BE2C (cell line): Measurements from ENCODE around the gene PARG.

ENCODE experiments used
- DNase-seq: peaks from one replicate; pipeline ENCODE4 v3.0.0-alpha.2; 2020
- H3K27me3 ChIP-seq: fragments of 250-450 bp; sonication (Bioruptor Pico); 2 replicates; pipeline ENCODE4 v1.5.1; 2020; ENCODE audit warnings: mild to moderate bottlenecking
- H3K36me3 ChIP-seq: fragments of 250-450 bp; sonication (Bioruptor Pico); 2 replicates; pipeline ENCODE4 v1.5.1; 2020; ENCODE audit warnings: mild to moderate bottlenecking
- H3K4me1 ChIP-seq: fragments of 250-450 bp; sonication (Bioruptor Pico); 2 replicates; pipeline ENCODE4 v1.5.1; 2020
- H3K4me3 ChIP-seq: 2 replicates; pipeline ENCODE4 v1.5.1; 2011; ENCODE audit warnings: low read depth, low read length
- H3K9me3 ChIP-seq: fragments of 250-450 bp; sonication (Bioruptor Pico); 2 replicates; pipeline ENCODE4 v1.5.1; 2020
- CTCF ChIP-seq: IDR thresholded peaks from 2 replicates; pipeline ENCODE4 v1.5.1; 2012; ENCODE audit warnings: mild to moderate bottlenecking, low read depth, low read length

PARG gene

GRCh38 chr10:49769692-49770091 is 172.1 kb downstream of the PARG start:
- no peaks in the 10 kb centered on the region for H3K9me3 ChIP-seq
- H3K4me1 ChIP-seq = no peaks in the 10 kb centered on the region
- H3K4me3 ChIP-seq = no peak overlapping the region
- TF ChIP-seq CTCF = no peak
- no peaks in the 10 kb centered on the region for H3K36me3 ChIP-seq
- no peak for DNase-seq
- H3K27me3 ChIP-seq = no peaks in the 10 kb centered on the region

GRCh38 chr10:49768731-49769130 is 173.1 kb downstream of the PARG start:
- Histone ChIP-seq H3K4me3 (no peak overlapping the region), H3K4me1 (no peaks in the 10 kb centered on the region), H3K36me3 (no peaks in the 10 kb centered on the region), H3K27me3 (no peaks in the 10 kb centered on the region), H3K9me3 (no peaks in the 10 kb centered on the region)
- no peak for TF ChIP-seq CTCF
- DNase-seq = no peak

GRCh38 chr10:49768329-49768728 is 173.5 kb downstream of the PARG start:
- no peak for TF ChIP-seq CTCF

More at GRCh38 chr10:49768329-49768728, 173.5 kb downstream of the PARG start:
- DNase-seq = no peak
- H3K9me3 ChIP-seq = no peaks in the 10 kb centered on the region
- no peaks in the 10 kb centered on the region; the same call in 1 of the 2 replicates for H3K4me1 ChIP-seq
- no peaks in the 10 kb centered on the region for H3K27me3 ChIP-seq
- no peak overlapping the region for H3K4me3 ChIP-seq
- H3K36me3 ChIP-seq = no peaks in the 10 kb centered on the region
